ENCODE results near the gene STXBP6.
"Not testable (repeated sequence)": the region's sequence is repeated elsewhere in the genome, so short reads cannot be mapped to it uniquely, and the experiment has no call there.

Gene STXBP6

DNA sequence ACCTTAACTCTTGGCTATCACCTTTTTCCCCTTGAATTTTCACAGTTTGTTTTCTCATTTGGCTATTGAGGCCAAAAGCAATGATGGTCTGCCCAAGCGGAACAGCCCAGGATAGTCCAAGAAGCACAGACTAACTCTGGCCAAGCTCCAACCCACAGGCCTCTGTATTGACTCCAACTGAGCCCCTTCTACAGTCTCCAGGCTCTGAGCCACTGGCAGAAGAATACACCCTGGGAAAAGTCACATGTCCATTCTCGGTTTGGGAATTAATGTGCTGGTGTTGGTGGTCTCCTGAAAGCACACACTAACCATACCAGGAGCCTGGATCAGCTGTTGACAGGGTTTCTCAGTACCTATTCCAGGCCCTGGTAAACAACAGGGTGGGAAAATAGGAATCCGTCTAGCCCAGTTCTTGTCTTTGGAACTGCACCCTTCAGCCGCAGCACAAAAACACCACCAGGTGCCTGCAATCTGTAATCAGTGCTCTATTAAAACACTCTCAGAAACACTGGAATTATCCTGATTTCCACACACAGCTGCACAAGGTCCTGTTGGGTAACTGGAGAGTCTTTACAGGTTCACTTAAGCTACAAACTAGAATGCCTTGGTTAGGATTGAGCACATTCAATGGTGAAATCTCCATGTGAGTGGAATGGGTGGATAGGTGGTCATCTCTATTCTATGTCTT lies 63.6 kb downstream of the STXBP6 start:
- DNase-seq (ENCODE audit: low read depth): no peak

DNA sequence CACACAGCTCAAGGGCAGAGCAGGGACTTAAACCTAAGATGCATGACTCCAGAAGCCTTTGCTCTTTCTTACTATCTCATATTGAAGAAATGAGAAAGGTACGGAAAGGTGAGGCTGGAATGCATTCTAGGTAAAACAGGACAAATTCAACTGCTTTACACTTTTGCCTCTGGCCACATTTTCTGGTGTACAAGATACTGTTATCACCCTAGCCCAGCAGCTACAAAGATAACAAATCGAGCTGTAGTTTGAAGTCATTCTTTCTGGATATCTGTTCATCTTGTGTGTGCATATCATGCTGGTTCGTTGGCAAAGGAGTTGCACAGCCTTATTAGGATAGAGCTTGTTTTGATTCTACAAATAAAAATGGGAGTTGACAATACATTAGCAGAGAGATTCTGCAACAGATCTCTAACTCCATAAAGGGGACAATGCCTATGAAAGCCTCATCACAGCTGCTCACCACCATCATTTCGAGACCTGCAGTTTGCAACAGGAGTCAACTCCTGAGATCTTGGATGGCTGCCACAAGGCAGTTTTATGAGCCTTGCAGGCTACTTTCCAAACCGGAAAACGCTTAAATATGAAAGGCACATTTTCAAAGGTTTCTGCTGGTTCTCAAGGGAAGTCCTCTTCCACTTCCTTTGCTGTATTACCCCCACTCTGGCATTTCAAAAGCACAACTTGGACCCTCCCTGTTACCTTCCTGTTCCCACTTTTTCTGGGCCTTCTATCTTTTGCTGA lies 64.9 kb downstream of the STXBP6 start:
- DNase-seq (ENCODE audit: low read depth): no peak

DNA sequence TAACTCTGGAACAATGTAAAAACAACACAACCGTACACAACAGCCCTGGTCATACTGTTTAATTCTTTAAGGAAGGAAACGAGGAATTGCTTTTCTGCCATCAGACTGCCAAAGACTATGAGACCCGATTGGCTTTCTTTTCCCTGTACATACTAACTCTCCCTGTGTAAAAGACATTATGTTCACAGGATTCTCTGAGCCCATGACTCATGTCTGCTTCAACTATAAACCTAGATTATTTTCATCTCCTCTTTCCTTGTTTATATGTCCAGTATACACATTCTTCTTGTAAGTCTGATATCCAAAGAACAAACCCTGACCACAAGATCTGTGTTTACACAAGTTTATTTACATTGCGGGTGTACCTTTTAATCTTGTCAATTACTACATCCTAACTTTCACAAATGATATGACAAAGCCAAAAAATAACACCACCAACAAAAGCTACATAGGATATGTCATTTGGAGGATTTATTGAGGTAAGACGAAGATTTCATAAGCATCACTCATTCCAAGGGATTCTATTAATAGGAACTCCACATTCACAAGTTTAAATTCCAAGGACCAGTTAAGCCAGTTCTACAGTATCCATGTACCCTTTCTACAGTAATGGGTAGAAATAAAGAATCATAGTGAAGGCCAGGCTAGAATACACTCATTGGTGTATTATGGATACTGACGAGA lies 67.3 kb downstream of the STXBP6 start:
- peak; percentile 87 for DNase-seq (ENCODE audit: low read depth)

DNA sequence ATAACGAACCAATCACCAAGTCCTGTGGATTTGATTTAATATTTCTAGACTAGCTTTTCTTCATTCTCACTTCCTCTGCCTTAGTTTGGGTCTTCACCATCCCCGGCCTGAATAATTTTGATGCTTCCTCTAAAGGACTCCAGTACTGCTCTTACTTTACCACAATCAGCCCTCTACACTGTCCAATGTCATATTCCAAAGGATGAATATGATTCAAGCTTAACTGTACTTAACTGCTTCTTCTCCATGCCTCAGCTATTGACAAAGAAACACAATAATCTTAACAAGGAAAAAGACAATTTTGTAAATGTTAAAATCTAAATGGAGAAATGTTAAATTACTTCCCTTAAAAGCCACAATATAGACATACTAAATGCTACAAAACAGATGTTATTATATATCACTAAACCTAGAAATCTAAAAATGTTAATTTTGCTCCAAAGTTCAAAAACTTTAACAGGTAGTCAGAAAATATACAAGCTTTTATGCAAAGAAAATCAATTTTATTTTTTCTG lies 70.2 kb downstream of the STXBP6 start:
- no peak for DNase-seq (ENCODE audit: low read depth)

DNA sequence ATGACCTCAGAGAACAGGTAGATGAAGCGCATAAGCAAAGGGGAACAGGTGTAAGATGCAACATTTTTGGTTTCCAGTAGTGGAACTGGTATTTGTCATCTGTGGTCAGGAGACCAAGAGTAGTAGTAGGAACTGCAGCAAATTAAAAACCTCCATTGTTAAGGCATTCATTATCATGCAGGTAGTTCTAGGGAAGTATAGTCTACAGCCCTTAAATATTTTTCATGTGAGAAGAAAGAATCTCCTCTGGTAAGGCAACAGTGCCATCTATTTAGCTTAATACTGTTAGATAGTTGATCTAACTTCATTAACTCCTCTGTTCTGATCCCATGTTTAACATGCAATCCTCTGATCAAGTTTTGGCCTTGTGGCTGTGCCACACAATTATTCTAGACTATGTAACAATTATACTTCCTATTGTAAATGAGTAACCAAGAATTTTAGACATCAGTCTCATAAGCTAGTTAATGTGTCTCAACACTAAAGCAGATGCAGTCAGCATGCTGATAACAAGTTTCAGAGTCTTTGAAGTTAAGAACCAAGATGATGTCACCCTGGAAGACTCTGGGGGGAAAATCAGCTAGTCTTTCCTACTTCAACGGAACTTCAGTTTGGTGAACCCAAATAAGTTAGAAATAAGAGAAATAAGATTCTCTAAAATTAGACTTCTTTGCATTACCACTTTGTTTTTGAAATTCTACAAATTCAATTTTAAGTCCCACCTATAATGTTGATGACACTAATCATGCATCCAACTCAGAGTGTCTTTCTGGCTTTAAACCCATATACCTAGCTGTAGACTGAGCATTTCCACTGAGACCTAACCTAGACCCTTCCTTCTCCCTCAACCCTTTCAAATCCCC lies 70.9 kb downstream of the STXBP6 start:
- no peak for DNase-seq (ENCODE audit: low read depth)

DNA sequence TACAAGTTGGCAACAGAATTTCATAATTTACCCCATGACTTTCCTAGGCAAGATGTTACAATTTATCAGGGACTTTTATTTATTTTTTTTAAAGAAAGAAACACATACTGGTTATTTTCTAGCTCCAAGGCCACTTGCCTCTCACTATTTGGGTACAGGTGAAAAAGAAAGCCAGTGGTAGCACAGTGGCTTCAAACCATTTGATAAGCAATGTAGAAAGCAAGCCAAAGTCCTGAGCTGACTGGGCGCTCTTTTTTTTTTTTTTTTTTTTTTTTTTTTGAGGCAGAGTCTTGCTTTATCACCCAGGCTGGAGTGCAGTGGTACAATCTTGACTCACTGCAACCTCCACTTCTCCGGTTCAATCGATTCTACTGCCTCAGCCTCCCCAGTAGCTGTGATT lies 73.3 kb downstream of the STXBP6 start:
- DNase-seq (ENCODE audit: low read depth): no peak

DNA sequence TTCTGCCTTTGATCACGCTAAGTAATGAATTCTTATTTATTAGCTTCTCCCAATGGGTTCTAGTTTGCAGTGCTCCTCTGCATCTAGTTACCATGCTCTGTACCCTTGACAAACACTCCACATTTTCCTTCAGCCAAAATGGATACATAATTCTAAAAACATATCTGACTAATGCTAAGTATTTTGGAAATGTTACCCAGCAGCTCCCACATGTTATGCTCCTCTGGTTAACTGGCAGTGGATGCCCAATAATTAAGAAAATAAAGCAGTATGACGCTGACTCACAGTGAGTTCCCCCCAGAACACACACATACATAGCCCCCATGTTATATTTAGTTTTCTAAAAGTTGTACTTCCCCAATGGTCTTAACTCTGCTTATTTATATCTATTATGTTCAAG lies 74.6 kb downstream of the STXBP6 start:
- no peak for DNase-seq (ENCODE audit: low read depth)

DNA sequence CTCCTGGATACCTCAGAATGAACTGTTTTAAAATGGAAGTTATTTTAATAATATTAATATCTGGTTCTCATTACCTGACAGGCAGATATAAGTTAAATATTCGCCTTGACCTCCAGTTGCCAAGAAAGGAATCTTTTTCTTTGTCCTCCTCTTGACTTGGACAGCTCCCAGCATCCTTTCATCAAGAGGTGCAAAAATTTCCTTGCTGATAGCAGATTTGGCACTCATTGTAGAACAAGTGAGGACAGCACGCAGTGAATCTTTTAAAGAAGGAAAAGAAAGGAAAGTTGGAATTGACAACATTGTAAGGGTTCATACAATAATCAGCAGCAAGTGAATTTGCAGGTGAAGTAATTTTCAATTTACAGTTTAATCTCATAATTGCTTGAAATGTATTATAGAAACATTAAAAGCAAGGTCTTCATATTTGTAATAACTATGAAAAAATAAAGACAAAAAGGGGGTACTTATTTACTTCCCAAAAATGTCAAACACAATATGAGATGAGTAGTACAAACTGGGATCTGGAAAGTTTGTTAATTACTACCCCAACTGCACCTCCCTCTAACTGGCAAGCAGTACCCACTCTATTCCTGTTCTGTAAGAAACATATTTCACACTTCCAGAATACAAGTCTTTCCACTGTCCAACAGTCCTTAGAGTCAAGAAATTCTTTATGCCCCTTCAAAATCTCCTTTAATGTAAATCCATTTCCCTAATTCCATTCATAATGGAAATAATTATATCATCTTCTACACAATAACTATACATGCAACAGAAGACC lies 75.2 kb downstream of the STXBP6 start:
- no peak for DNase-seq (ENCODE audit: low read depth)

DNA sequence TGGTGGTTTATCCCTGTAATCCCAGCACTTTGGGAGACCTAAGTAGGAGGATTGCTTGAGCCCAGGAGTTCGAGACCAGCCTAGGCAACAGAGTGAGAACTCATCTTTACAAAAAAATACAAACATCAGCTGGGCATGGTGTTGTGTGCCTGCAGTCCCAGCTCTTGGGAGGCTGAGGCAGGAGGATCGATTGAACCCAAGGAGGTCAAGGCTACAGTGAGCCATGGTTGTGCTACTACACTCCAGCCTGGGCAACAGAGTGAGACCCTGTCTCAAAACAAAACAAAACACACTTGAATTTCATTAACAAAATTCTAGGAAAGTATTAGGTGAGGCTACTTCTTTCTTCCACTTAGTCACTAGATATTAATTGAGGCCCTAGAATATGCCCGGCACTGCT lies 77.1 kb downstream of the STXBP6 start:
- no peak for DNase-seq (ENCODE audit: low read depth)

DNA sequence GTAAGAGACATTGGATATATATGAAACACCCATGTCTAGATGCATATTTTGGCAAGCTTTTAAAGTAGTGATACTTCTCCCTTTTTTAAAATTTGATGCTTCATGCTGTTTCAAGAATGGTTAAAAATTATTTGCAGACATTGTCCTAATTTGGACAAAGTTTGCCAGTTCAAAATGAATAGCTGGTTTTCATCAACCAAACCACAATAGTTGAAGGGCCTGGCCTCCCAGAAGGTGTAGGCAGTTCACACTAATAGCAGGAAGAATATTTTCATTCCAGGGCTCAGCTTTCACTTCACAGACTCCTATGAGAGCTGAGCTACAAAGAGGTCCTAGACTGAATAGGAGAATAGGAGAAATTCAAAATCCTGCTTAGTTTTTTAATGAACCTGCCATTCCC lies 78.7 kb downstream of the STXBP6 start:
- DNase-seq (ENCODE audit: low read depth): no peak

DNA sequence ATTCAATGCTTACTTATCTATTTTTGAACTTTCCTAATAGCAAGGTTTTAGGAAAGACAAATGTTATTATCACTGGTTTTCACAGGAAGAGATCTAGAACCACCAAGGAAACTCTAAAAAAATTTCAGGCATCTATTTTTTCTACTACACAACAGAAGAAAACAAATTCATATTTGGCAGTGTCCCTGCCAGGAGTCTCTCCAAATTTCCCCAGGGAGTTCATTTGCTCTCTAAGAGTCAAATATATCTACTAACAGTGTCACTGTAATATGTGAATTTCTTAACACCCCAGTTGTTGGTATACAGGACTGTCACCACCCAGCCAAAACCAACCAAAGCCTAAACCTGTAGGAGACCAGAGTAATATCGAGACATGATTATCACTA lies 83.4 kb downstream of the STXBP6 start:
- no peak for DNase-seq (ENCODE audit: low read depth)

DNA sequence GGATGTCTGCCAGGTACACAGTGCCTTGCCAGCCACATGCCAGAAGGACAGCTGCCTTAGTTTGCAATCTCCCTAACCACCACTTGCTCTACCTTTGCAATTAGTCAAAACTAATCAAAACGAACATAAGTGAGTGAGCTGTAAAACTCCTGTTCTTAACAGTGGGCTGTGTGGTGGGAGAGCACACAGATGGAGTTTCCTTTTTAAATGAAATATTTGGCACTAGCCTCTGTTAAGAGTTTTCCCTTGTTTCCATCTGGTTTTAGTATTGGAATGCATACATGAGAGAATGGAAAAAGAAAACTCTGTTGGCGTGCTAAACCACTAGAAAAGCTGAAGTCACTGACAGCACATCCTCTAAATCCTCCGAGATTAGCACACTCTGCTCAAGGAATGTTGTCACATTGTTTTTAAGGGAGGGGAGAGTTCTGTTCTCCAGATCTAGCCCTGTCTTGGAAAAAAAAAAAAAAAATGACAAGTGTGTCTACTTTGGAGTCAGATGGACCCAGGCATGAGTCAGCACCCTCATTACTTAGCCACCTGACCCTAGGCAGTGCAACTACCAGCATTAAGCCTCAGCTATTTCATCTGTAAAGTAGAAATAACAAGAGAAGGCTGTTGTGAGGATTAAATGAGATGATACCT lies 83.9 kb downstream of the STXBP6 start:
- DNase-seq (ENCODE audit: low read depth): peak; percentile 89

DNA sequence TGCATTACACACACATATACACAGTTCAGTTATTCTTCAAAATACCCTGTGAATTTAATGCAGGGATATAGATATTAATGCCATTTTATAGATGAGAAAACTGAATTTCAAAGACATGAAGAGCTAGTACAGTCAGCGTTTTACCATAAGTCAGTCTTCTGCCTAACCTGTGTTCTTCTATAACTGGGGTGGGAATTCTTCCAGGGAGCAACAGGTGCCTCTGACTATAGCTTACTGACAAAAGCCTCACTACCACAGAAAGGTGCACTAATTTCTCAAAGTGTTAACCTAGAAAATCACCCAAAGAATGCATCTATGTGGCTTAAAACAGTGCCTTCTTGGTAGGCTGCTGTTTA lies 84.4 kb downstream of the STXBP6 start:
- no peak for DNase-seq (ENCODE audit: low read depth)

DNA sequence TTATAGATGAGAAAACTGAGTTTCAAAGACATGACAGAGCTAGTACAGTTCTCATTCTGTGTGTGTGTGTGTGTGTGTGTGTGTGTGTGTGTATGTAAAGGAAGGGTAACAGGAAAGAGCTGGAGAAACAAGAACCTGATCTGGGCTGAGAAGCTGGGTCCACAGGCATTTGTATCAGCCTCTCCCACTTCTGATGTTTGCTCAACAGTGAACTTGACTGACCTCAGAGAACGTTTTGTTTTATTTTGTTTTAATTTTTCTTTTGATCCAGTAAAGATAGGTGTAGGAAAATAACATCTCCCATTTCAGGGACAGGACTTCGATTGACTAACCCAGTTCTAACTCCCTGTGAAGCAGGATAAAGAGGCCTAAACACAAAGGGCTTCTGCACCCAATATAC lies 85.4 kb downstream of the STXBP6 start:
- DNase-seq (ENCODE audit: low read depth): no peak

DNA sequence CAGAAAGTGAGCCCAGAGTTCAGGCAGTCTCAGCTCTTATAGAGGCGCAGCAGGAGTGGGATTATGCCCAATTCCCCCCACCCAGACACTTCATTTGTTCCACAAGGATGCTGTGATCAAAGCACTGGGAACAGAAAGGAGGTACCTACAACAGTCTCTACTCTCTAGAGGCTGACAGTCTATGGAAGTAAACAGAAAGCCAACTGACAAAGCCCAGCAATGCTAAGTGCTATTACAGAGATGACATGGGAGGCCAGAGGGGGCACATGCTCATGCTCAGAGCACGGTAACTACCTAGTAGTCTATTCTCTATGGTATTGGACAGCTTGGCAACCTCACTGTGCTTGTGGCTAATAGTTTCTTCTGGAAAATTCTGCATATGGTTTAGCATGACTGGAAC lies 85.9 kb downstream of the STXBP6 start:
- DNase-seq (ENCODE audit: low read depth): no peak

DNA sequence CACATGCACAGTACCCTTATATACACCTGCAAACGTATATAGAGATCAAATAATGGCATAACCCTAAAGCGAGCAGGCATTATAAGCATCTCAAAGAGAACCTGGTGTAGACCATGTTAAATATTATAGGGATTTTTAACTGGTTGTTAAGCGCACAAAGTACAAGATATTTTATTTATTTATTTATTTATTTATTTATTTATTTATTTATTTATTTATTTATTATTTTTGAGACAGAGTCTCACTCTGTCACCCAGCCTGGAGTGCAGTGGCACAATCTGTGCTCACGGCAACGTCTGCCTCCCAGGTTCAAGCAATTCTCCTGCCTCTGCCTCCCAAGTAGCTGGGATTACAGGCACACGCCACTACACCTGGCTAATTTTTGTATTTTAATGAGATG lies 87.8 kb downstream of the STXBP6 start:
- not testable (repeated sequence) for DNase-seq (ENCODE audit: low read depth)

DNA sequence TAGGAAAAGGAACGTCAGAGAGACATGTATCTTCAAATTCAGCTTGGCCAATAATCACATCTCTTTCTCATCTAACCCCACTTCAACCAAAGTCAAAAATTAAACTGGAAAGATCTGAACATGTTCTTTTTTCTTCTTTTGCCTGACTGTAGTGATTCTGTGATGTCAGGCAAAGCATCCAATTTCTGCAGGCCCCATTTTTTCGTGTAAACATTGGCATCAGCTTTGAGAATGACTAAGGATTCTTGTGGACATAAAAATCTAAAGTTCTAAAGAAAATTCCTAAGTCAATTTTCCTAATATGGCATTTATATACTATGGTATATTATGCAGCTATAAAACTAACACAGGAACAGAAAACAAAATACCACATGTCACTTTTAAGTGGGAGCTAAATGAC lies 89.1 kb downstream of the STXBP6 start:
- peak; percentile 66 for DNase-seq (ENCODE audit: low read depth)

DNA sequence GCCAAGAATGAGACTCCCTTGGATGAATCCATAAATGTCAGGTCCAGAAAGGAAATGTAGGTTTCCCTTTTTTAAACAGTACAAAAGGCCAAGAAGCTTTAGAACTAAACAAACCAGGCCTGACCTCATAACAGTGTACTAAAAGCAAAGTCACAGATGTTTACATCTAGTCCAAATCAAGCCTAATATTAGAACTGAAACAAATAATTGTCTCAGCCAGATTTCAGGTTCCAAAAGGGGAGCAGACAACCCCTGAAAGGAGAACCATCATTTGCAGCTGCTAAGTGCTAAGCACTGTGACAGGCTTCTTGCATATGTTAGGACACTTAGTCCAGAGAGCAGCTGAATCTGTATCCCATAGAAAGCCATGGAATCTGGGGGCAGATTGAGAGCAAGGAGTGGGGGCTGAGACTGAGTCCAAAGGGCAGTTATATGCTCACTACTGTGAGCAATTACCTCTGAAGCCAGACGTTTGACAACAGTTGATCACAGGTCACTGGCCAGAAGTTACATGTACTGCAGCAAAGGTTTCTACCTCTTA lies 90.1 kb downstream of the STXBP6 start:
- DNase-seq (ENCODE audit: low read depth): peak; percentile 52

DNA sequence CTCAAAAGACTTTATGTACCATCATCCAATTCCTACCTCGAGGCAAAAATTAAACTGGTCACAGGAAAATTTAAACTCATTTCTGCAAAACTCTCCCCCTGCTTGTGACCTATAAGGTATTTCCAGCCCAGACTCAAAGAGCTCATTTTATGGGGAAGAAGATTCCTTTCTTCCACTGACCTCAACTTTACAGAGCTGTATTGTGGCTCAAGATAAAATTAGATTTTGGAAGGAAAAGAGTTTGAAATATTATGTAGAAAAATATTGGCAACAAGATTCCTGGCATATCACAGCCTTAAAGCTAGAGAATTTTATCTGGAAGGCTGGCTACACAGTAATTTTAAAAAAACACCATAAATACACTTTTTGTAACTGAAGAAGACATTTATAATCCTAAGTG lies 91.7 kb downstream of the STXBP6 start:
- peak; percentile 5 for DNase-seq (ENCODE audit: low read depth)

DNA sequence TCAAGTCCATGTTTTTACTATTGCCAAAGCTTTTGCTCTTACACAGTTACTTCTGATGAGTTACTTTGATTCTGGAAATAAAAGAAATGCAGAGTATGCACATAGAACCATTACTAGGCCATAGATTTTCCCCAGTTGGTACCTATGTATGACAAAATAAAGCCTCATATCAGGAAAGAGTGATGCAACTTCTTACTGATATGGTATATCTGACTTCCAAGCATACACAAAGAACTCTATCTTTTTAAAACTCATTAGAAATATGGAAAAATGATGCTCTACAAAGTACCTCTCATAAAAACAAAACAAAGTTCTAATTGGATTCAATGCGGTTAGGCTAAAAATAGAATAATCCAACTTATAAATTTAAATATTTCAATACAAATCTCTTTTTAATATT lies 92.1 kb downstream of the STXBP6 start:
- no peak for DNase-seq (ENCODE audit: low read depth)

DNA sequence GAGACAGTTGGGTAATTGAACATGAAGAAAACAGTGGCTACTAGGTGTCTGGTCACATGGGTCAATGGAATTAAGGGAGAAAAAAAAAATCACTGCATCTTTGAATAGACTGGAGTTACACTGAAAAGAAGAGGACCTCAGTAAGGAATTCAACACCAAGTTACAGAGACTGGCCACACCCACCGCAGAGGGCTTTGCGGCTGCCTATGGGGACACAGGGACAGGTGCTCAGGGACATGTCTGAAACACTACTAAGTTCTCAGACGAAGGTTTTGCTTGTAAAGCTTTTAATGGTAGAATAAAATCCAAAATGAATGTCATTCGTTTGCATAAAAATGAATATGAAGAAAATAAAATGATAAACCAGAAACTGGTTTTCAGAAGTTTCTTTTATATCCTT lies 93.8 kb downstream of the STXBP6 start:
- DNase-seq (ENCODE audit: low read depth): no peak
